IMR-90 (cell line): Measurements from ENCODE around the gene RNF149.
"Not testable (repeated sequence)": the region's sequence is repeated elsewhere in the genome, so short reads cannot be mapped to it uniquely, and the experiment has no call there.

ENCODE experiments used
- CTCF ChIP-seq: conservative IDR thresholded peaks from 2 replicates; pipeline ENCODE4 v1.5.1; 2012; ENCODE audit warnings: mild to moderate bottlenecking, low read depth, low read length, improper control_type of control experiment
- POLR2A ChIP-seq: IDR thresholded peaks from 2 replicates; pipeline ENCODE4 v1.6.1; 2012; ENCODE audit warnings: mild to moderate bottlenecking, low read depth, low read length
- RAD21 ChIP-seq: IDR thresholded peaks from 2 replicates; pipeline ENCODE4 v1.6.1; 2012; ENCODE audit warnings: low read length, improper control_type of control experiment

GRCh38 chr2:101245468-101245867 lies 63.0 kb downstream of the RNF149 start:
- TF ChIP-seq CTCF, POLR2A, RAD21: not testable (repeated sequence)
